MM.1S (cell line): Measurements from ENCODE around the gene WDR64.

Experiments used
- DNase-seq: peaks from one replicate; pipeline ENCODE4 v3.0.0-alpha.2; 2015
- H2AFZ ChIP-seq: fragments of 300-600 bp; sonication (generic); 2 replicates; pipeline ENCODE4 v1.6.0; 2016; ENCODE audit warnings: antibody characterized with exemption, low read length
- H3F3A ChIP-seq: fragments of 300-600 bp; sonication (generic); 2 replicates; pipeline ENCODE4 v1.6.1; 2016; ENCODE audit warnings: mild to moderate bottlenecking, antibody characterized with exemption, low read length, moderate library complexity, mixed read lengths; ENCODE audit not compliant: insufficient read depth
- H3K27ac ChIP-seq: fragments of 300-600 bp; sonication (generic); 2 replicates; pipeline ENCODE4 v1.5.1; 2016; ENCODE audit warnings: mild to moderate bottlenecking, low read length
- H3K27me3 ChIP-seq: fragments of 300-600 bp; sonication (generic); replicated peaks from 2 replicates; pipeline ENCODE4 v1.6.0; 2016; ENCODE audit warnings: low read length; ENCODE audit not compliant: insufficient read depth
- H3K36me3 ChIP-seq: fragments of 300-600 bp; sonication (generic); replicated peaks from 2 replicates; pipeline ENCODE4 v1.6.1; 2016; ENCODE audit warnings: mild to moderate bottlenecking, low read length, mixed read lengths; ENCODE audit not compliant: insufficient read depth
- H3K4me1 ChIP-seq: fragments of 300-600 bp; sonication (generic); 2 replicates; pipeline ENCODE4 v1.6.1; 2016; ENCODE audit warnings: low read length, mixed read lengths
- H3K4me2 ChIP-seq: fragments of 300-600 bp; sonication (generic); 2 replicates; pipeline ENCODE4 v1.6.0; 2016; ENCODE audit warnings: low read depth, low read length
- H3K4me3 ChIP-seq: fragments of 300-600 bp; sonication (generic); 2 replicates; pipeline ENCODE4 v1.5.1; 2016; ENCODE audit warnings: low read length, mixed read lengths
- H3K79me2 ChIP-seq: fragments of 300-600 bp; sonication (generic); 2 replicates; pipeline ENCODE4 v1.6.1; 2016; ENCODE audit warnings: mixed run types, low read length, mixed read lengths
- H3K9ac ChIP-seq: fragments of 300-600 bp; sonication (generic); 2 replicates; pipeline ENCODE4 v1.6.1; 2016; ENCODE audit warnings: low read length, mixed read lengths
- H3K9me2 ChIP-seq: fragments of 300-600 bp; sonication (generic); replicated peaks from 2 replicates; pipeline ENCODE4 v1.6.1; 2016; ENCODE audit warnings: mild to moderate bottlenecking, low read length, mixed read lengths; ENCODE audit not compliant: insufficient read depth
- H3K9me3 ChIP-seq: fragments of 300-600 bp; sonication (generic); replicated peaks from 2 replicates; pipeline ENCODE4 v1.6.1; 2016; ENCODE audit warnings: mild to moderate bottlenecking, low read length, mixed read lengths; ENCODE audit not compliant: insufficient read depth
- H4K20me1 ChIP-seq: fragments of 300-600 bp; sonication (generic); 2 replicates; pipeline ENCODE4 v1.6.1; 2016; ENCODE audit warnings: mild to moderate bottlenecking, low read length, moderate library complexity, mixed read lengths; ENCODE audit not compliant: insufficient read depth
- EZH2 ChIP-seq: fragments of 300-600 bp; sonication (generic); optimal IDR thresholded peaks from 2 replicates; pipeline ENCODE3; 2017; ENCODE audit warnings: low read depth, mild to moderate bottlenecking, antibody characterized with exemption, low read length, mixed read lengths
- EZH2phosphoT487 ChIP-seq: fragments of 300-600 bp; sonication (generic); IDR thresholded peaks from 2 replicates; pipeline ENCODE4 v1.6.1; 2018; ENCODE audit warnings: antibody characterized with exemption, low read length
- TF ChIP-seq, protein P1 (sequence below): fragments of 300-600 bp; sonication (generic); IDR thresholded peaks from 2 replicates; pipeline ENCODE4 v1.5.1; 2016; ENCODE audit warnings: antibody characterized with exemption, low read length, mixed read lengths

The WDR64 gene

DNA sequence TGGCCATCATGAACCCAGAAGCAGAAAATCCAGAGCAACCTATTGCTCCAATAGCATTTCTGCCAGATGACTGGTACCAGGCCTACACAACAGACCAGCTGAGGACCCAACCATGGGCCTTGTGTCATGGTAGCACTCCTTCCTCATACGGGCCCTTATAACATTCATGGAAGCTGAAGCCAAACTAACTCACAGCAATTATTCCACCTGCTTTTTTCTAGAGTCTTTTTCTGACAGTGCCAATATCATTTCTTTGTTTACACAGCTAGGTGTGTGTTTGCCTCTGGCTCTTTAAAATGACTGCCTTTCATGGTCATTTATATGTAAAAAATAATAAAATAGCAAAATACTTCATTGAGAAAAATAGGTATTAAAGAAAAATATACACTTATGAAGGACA is 3.9 kb upstream of the WDR64 start:
- Histone ChIP-seq H3K9me3 (no peaks in the 10 kb centered on the region), H3K27ac (no peak overlapping the region), H2AFZ (no peak overlapping the region), H3K36me3 (no peaks in the 10 kb centered on the region), H3K4me1 (peaks cover 5% of the 10 kb centered on the region; the same call in 1 of the 2 replicates), H3F3A (no peaks in the 10 kb centered on the region), H3K79me2 (no peaks in the 10 kb centered on the region), H4K20me1 (no peaks in the 10 kb centered on the region), H3K9me2 (no peaks in the 10 kb centered on the region), H3K27me3 (no peaks in the 10 kb centered on the region), H3K4me3 (no peak overlapping the region), H3K4me2 (no peak overlapping the region), H3K9ac (no peak overlapping the region)
- TF ChIP-seq, protein P1, sequence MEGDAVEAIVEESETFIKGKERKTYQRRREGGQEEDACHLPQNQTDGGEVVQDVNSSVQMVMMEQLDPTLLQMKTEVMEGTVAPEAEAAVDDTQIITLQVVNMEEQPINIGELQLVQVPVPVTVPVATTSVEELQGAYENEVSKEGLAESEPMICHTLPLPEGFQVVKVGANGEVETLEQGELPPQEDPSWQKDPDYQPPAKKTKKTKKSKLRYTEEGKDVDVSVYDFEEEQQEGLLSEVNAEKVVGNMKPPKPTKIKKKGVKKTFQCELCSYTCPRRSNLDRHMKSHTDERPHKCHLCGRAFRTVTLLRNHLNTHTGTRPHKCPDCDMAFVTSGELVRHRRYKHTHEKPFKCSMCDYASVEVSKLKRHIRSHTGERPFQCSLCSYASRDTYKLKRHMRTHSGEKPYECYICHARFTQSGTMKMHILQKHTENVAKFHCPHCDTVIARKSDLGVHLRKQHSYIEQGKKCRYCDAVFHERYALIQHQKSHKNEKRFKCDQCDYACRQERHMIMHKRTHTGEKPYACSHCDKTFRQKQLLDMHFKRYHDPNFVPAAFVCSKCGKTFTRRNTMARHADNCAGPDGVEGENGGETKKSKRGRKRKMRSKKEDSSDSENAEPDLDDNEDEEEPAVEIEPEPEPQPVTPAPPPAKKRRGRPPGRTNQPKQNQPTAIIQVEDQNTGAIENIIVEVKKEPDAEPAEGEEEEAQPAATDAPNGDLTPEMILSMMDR = no peak
- no peak for DNase-seq

DNA sequence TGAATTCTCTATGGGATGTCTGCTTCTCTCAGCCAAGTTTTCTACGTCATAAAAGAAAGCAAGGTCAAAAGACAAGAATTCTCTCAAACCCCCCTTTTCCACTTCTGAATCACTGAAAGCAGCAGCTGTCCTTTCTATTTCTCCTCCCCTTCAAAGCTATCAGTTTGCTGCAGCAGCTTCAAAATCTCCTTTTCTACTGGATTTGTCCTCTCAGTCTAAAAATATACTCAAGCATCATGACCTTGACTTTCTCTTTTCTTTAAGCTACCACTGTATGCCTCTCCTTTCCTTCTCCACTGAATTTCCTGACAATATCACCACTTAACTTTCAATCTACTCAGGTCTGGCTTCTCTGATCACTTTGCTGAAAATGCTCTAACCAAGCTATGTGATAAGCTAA is 1.9 kb downstream of the WDR64 start:
- DNase-seq = no peak
- no peak overlapping the region for H3K27ac ChIP-seq
- peak overlapping the region; percentile 10; the same call in 1 of the 2 replicates for H3K4me2 ChIP-seq

DNA sequence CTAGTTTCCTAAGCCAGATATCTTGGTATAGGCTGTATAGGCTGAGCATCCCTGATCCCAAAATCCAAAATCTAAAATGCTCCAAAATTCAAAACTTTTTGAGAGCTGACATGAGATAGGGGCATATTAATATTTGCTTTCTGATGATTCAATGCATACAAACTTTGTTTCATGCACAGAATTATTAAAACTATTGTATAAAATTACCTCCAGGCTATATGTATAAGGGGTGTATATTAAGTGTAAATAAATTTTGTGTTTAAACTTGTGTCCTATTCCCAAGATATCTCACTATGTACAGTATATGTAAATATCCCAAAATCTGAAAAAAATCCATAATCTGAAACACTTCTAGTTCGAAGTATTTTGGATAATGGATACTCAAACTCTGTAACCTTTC is 2.6 kb downstream of the WDR64 start:
- Histone ChIP-seq H3K27ac (no peak overlapping the region), H2AFZ (no peak overlapping the region), H3K9ac (no peak overlapping the region), H3K4me1 (peaks cover 9% of the 10 kb centered on the region; the same call in 1 of the 2 replicates), H3K27me3 (no peaks in the 10 kb centered on the region), H3K79me2 (no peaks in the 10 kb centered on the region), H3K36me3 (no peaks in the 10 kb centered on the region), H3K4me3 (no peak overlapping the region), H3F3A (peaks cover 8% of the 10 kb centered on the region; the same call in 1 of the 2 replicates), H3K4me2 (no peak overlapping the region), H4K20me1 (no peaks in the 10 kb centered on the region), H3K9me2 (no peaks in the 10 kb centered on the region), H3K9me3 (no peaks in the 10 kb centered on the region)
- TF ChIP-seq, protein P1 = no peak
- TF ChIP-seq EZH2phosphoT487 = no peak
- no peak for TF ChIP-seq EZH2
- no peak for DNase-seq

More for the DNA sequence above, 1.9 kb downstream of the WDR64 start:
- Histone ChIP-seq H3K4me1 (peaks cover 9% of the 10 kb centered on the region; the same call in 1 of the 2 replicates), H3K4me3 (no peak overlapping the region), H2AFZ (no peak overlapping the region), H3K9ac (no peak overlapping the region), H3K36me3 (no peaks in the 10 kb centered on the region), H3K79me2 (no peaks in the 10 kb centered on the region), H3K27me3 (no peaks in the 10 kb centered on the region), H3K9me2 (no peaks in the 10 kb centered on the region), H4K20me1 (no peaks in the 10 kb centered on the region), H3K9me3 (no peaks in the 10 kb centered on the region), H3F3A (peaks cover 8% of the 10 kb centered on the region; the same call in 1 of the 2 replicates)
- TF ChIP-seq, protein P1 = no peak
- TF ChIP-seq EZH2phosphoT487 = no peak
- TF ChIP-seq EZH2 = no peak
